Spinal cord (tissue), 10 donors: ENCODE measurements around the gene GPR18. TPM values are rescaled to one million over a fixed set of nuclear protein-coding genes. Genes with fewer than 3 reads are reported as not detected.

Experiments used
- DNase-seq, 6 donors: peaks; one replicate each; pipeline versions ENCODE4 v3.0.0 to v3.0.0-alpha.2; 2013 to 2015; ENCODE audit warnings: low spot score in 6 of 6, low read depth in 4 of 6
- H3K27ac ChIP-seq: one replicate; pipeline ENCODE4 v1.5.1; 2013; ENCODE audit warnings: low read depth, low read length, control low read depth
- H3K27me3 ChIP-seq: one replicate; pipeline ENCODE4 v1.6.1; 2013; ENCODE audit warnings: low read length; ENCODE audit not compliant: control insufficient read depth, insufficient read depth
- H3K36me3 ChIP-seq: one replicate; pipeline ENCODE4 v1.6.1; 2013; ENCODE audit warnings: low read length; ENCODE audit not compliant: control insufficient read depth, insufficient read depth
- H3K4me1 ChIP-seq: one replicate; pipeline ENCODE4 v1.6.1; 2013; ENCODE audit warnings: low read length; ENCODE audit not compliant: control insufficient read depth, insufficient read depth
- H3K4me3 ChIP-seq: one replicate; pipeline ENCODE4 v1.5.1; 2013; ENCODE audit warnings: low read depth, low read length, control low read depth
- H3K9me3 ChIP-seq: one replicate; pipeline ENCODE4 v1.6.1; 2013; ENCODE audit warnings: low read length; ENCODE audit not compliant: control insufficient read depth, insufficient read depth
- WGBS: methylation state at CpG from one replicate; pipeline ENCODE4 v1.1.5; 2013; ENCODE audit warnings: missing lambda C conversion rate; ENCODE audit not compliant: insufficient coverage; 5-methylcytosine and 5-hydroxymethylcytosine counted together
- long read RNA-seq, 4 donors: transcript quantifications; one replicate each; lab custom pipeline, GENCODE V29; 2026
- polyA plus RNA-seq, 2 donors: library from polyadenylated mRNA; unstranded; fragments of 120-200 nt; gene quantifications; one replicate each; pipeline ENCODE4 v1.2.1, GENCODE V29; 2013; ENCODE audit not compliant: insufficient read length in 2 of 2
- total RNA-seq, 2 donors: library from RNA; depleted of rRNA in 1 of 2; stranded (reverse); fragments of 120-200 nt in 1 of 2; fragments of >200 nt in 1 of 2; gene quantifications; one replicate each; pipeline versions ENCODE4 v1.2.3 to v1.2.4, GENCODE V29; 2013 to 2014
- donor health status: healthy.

The GPR18 gene
- total RNA-seq, result not detected
- polyA plus RNA-seq, result under 1 TPM in 1 of 2 donors, not detected in 1; 0.23 TPM
- long read RNA-seq, donor 1, result 0 reads
- long read RNA-seq, donor 2, result 0 reads
- long read RNA-seq, donor 3, result 0 reads
- long read RNA-seq, donor 4, result 0 reads

- WGBS, result 52% methylated on average over 3 of the region's 4 CpGs
- Histone ChIP-seq H3K27ac (no peak within 1 kb of the TSS), H3K9me3 (no peaks in the 10 kb centered on the region)
These were observed at the start of gene GPR18 for GRCh38 chr13:99258210-99258860. Gene GPR18 (minus strand): TSS chr13:99258379. CDS start chr13:99255872, 2,507 bp downstream.

GRCh38 chr13:99307648-99308339 is 49.6 kb upstream of the GPR18 start:
- no peak overlapping the region for H3K27ac ChIP-seq
- WGBS, result 80% methylated on average over 5 of the region's 6 CpGs
- no peak for DNase-seq

More at GRCh38 chr13:99258210-99258860, at the start of gene GPR18:
- Histone ChIP-seq H3K27me3 (no peaks in the 10 kb centered on the region), H3K4me3 (no peak within 1 kb of the TSS), H3K4me1 (no peaks in the 10 kb centered on the region), H3K36me3 (no peaks in the 10 kb centered on the region)
- no peak for DNase-seq

DNA sequence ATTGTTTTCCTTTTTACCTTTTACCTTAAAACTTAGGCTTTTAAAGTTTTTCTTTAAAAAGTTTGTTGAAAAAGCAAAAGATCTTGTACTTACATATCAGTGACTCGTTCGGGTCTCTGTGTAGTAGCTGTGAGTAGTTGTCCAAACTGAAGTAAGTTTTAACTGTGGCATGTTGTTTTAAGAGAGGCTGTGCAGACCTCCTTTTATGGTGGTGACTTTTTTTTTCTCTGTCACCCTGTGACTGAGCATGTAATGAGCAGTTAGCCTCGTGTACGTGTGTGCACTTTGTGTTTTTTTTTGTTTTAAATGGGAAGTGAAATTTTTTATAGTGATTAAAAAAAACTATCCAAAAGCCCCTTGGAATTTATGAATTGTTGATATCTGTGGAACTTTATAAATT is 49.1 kb upstream of the GPR18 start, which contains the start of gene GPR183:
Gene GPR183, minus strand, starts transcription at position 153 of the 400 bp plus-strand sequence. CDS start 11,254 bp downstream, outside the sequence.
- peaks cover 6% of the 10 kb centered on the region for H3K36me3 ChIP-seq
- no peak within 1 kb of the TSS for H3K27ac ChIP-seq
- no peak for DNase-seq
- 75% methylated on average over 2 of the region's 4 CpGs for WGBS
- H3K4me1 ChIP-seq, result no peaks in the 10 kb centered on the region
- no peaks in the 10 kb centered on the region for H3K27me3 ChIP-seq
- H3K4me3 ChIP-seq, result no peak within 1 kb of the TSS
- no peaks in the 10 kb centered on the region for H3K9me3 ChIP-seq

More at GRCh38 chr13:99307648-99308339, 49.6 kb upstream of the GPR18 start:
- Histone ChIP-seq H3K4me1 (peaks cover 5% of the 10 kb centered on the region), H3K9me3 (no peaks in the 10 kb centered on the region), H3K4me3 (no peak overlapping the region), H3K27me3 (no peaks in the 10 kb centered on the region), H3K36me3 (peaks cover 6% of the 10 kb centered on the region)

- H3K4me1 ChIP-seq, result no peaks in the 10 kb centered on the region
- no peak for DNase-seq
- H3K9me3 ChIP-seq, result no peaks in the 10 kb centered on the region
- H3K36me3 ChIP-seq, result peaks cover 6% of the 10 kb centered on the region
- no peak overlapping the region for H3K4me3 ChIP-seq
- no peaks in the 10 kb centered on the region for H3K27me3 ChIP-seq
- H3K27ac ChIP-seq, result no peak overlapping the region
- WGBS, result 90% methylated on average over 2 of the region's 8 CpGs
These were observed 47.4 kb upstream of the GPR18 start for GRCh38 chr13:99305566-99305965.

DNA sequence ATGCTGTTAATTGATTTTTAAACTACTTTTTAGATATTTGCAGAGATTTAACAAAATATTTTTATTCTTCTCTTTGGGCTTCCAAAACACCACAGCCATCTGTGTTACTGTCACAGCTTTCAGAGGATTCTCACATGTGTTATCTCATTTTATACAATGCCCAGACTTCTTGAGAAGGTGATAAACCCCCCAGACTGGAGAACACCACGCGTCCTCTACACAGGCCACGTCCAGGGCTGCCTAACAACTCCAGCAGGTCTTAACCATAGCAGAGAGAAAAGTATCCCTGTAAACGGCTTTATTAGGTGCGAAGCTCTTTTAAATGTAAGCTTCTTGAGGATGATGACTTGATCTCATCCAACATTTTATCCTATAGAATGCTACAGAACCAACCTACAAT is 47.0 kb upstream of the GPR18 start:
- H3K27ac ChIP-seq, result no peak overlapping the region
- no peak for DNase-seq
- H3K27me3 ChIP-seq, result no peaks in the 10 kb centered on the region
- no peak overlapping the region for H3K4me3 ChIP-seq
- no CpG with 5 or more reads among the region's 5 CpGs for WGBS
- no peaks in the 10 kb centered on the region for H3K4me1 ChIP-seq
- H3K36me3 ChIP-seq, result peaks cover 6% of the 10 kb centered on the region
- no peaks in the 10 kb centered on the region for H3K9me3 ChIP-seq

GRCh38 chr13:99304541-99304940 is 46.4 kb upstream of the GPR18 start:
- no peak for DNase-seq
- WGBS, result no CpG with 5 or more reads among the region's 4 CpGs

DNA sequence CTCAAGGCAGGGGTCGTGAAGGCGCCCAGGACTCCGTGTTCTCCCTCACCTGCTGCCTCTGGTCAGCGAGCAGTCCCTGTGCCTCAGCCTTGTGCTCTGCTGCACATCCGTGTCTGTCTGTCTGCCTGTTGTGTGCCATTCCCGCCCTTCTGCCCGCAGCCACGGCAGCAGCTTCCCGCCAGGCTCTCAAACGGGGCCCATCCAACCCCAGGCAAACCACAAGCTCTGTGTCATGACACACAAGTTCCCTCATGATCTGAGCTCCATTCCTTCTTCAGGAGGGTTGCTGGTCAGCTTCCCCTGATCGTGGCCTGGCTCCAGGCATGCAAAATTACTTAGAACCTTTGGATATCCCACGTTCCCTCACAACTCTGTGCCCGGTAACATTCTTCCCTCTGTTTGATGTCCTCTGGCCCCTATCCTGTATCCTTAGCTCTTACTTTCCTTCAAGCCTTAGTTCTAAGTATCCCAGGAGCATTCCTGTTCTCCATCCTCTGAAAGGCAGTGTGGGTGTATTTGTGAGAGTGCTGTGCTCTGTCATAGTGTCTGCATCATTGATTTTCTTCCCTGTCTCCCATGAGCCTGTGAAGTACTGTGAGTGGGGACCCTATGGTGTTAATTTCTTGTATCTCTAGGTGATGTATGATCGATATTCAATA is 45.8 kb upstream of the GPR18 start:
- Histone ChIP-seq H3K27ac (no peak overlapping the region), H3K36me3 (peaks cover 5% of the 10 kb centered on the region), H3K4me3 (no peak overlapping the region), H3K27me3 (no peaks in the 10 kb centered on the region), H3K4me1 (no peaks in the 10 kb centered on the region), H3K9me3 (no peaks in the 10 kb centered on the region)
- DNase-seq, result no peak
- WGBS, result 91% methylated on average over 13 of the region's 14 CpGs

More at GRCh38 chr13:99304541-99304940, 46.4 kb upstream of the GPR18 start:
- Histone ChIP-seq H3K27me3 (no peaks in the 10 kb centered on the region), H3K4me1 (no peaks in the 10 kb centered on the region), H3K4me3 (no peak overlapping the region), H3K27ac (no peak overlapping the region), H3K9me3 (no peaks in the 10 kb centered on the region), H3K36me3 (peaks cover 6% of the 10 kb centered on the region)

DNA sequence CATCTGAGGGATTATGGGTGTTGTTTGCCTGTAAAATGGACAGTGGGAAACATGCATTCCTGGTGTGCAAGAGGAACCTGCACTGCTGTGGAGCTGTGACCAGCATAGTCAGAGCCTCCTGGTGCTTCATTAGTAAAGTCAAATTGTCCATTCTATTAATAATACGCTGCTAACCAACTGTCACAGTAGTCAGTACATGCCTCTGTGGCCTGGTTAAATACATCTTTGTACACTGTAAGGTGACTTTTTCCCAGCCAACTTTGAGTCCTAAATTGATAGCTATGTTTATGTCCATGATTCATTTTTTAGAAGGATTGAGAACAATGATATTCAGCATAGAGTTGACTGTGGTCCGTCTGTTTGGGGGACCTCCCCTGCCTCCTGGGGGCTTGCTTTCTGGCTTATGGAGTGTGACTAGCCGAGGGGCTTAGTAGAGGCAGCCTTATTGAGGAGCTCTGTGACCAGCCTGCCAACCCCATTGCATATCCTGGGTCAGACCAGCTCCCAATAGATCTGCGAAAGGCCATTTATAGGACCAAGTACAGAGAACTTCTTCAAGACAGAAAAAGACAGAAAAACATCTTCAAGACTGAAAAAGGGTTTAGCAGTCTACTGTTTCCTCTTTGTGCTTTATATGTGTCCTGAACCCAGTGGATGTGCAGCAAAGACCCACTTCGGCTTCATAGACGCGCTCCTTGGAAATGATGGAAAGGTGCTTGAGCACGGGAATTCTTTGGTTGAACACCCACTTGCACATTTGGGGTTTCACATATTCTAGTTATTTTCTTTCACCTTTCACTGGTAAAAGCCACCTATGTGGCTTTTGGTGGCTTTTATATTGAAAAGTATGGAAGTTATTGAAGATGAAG is 44.7 kb upstream of the GPR18 start:
- WGBS, result 75% methylated on average over 1 of the region's 8 CpGs

More for the DNA sequence above, 44.7 kb upstream of the GPR18 start:
- Histone ChIP-seq H3K27ac (no peak overlapping the region), H3K36me3 (peaks cover 3% of the 10 kb centered on the region), H3K4me1 (no peaks in the 10 kb centered on the region), H3K27me3 (no peaks in the 10 kb centered on the region), H3K4me3 (no peak overlapping the region), H3K9me3 (no peaks in the 10 kb centered on the region)
- DNase-seq, result no peak
